ENCODE data around the gene SMCR8.
"Not testable (repeated sequence)": the region's sequence is repeated elsewhere in the genome, so short reads cannot be mapped to it uniquely, and the experiment has no call there.

The SMCR8 gene

GRCh38 chr17:18314731-18315561 is at the start of gene SMCR8, which contains the start of gene TOP3A:
Gene SMCR8, plus strand, starts transcription at chr17:18315293. Its CDS starts 497 bp downstream, at chr17:18315790.
Gene TOP3A, minus strand, starts transcription at chr17:18314994. Its CDS starts 216 bp downstream, at chr17:18314778.
- Mint-ChIP-seq H3K36me3 (ENCODE audit: low read depth) (peaks cover 96% of the 10 kb centered on the region), H3K27ac (peak within 1 kb of the TSS; percentile 100), H3K9me3 (no peaks in the 10 kb centered on the region), H3K4me3 (peak within 1 kb of the TSS; percentile 97), H3K27me3 (no peaks in the 10 kb centered on the region), H3K4me1 (ENCODE audit: low read depth) (peaks cover 74% of the 10 kb centered on the region)
- peak; percentile 97 for DNase-seq

GRCh38 chr17:18267366-18267765 is 47.7 kb upstream of the SMCR8 start:
- peak overlapping the region; percentile 9 for H3K27ac Mint-ChIP-seq
- no peak overlapping the region for H3K4me3 Mint-ChIP-seq
- no peaks in the 10 kb centered on the region for H3K9me3 Mint-ChIP-seq
- no peak for DNase-seq
- peaks cover 37% of the 10 kb centered on the region for H3K36me3 Mint-ChIP-seq (ENCODE audit: low read depth)
- H3K4me1 Mint-ChIP-seq (ENCODE audit: low read depth), result peaks cover 20% of the 10 kb centered on the region
- H3K27me3 Mint-ChIP-seq, result no peaks in the 10 kb centered on the region

GRCh38 chr17:18267927-18268711 is 47.0 kb upstream of the SMCR8 start:
- Mint-ChIP-seq H3K9me3 (no peaks in the 10 kb centered on the region), H3K27ac (peak overlapping the region; percentile 9), H3K4me3 (no peak overlapping the region), H3K27me3 (no peaks in the 10 kb centered on the region), H3K36me3 (ENCODE audit: low read depth) (peaks cover 43% of the 10 kb centered on the region), H3K4me1 (ENCODE audit: low read depth) (peaks cover 17% of the 10 kb centered on the region)
- DNase-seq, result no peak

GRCh38 chr17:18270046-18270931 is 44.8 kb upstream of the SMCR8 start:
- Mint-ChIP-seq H3K9me3 (no peaks in the 10 kb centered on the region), H3K4me1 (ENCODE audit: low read depth) (peaks cover 16% of the 10 kb centered on the region), H3K27me3 (no peaks in the 10 kb centered on the region), H3K27ac (no peak overlapping the region), H3K36me3 (ENCODE audit: low read depth) (peaks cover 49% of the 10 kb centered on the region), H3K4me3 (no peak overlapping the region)
- no peak for DNase-seq

GRCh38 chr17:18277076-18277475 is 38.0 kb upstream of the SMCR8 start:
- H3K4me3 Mint-ChIP-seq, result no peak overlapping the region
- no peak overlapping the region for H3K27ac Mint-ChIP-seq
- DNase-seq, result no peak
- H3K9me3 Mint-ChIP-seq, result no peaks in the 10 kb centered on the region
- H3K36me3 Mint-ChIP-seq (ENCODE audit: low read depth), result peaks cover 90% of the 10 kb centered on the region
- no peaks in the 10 kb centered on the region for H3K27me3 Mint-ChIP-seq
- no peaks in the 10 kb centered on the region for H3K4me1 Mint-ChIP-seq (ENCODE audit: low read depth)

- H3K4me1 Mint-ChIP-seq (ENCODE audit: low read depth), result no peaks in the 10 kb centered on the region
- no peak overlapping the region for H3K27ac Mint-ChIP-seq
- no peaks in the 10 kb centered on the region for H3K9me3 Mint-ChIP-seq
- no peaks in the 10 kb centered on the region for H3K27me3 Mint-ChIP-seq
- peaks cover 92% of the 10 kb centered on the region for H3K36me3 Mint-ChIP-seq (ENCODE audit: low read depth)
- no peak overlapping the region for H3K4me3 Mint-ChIP-seq
- DNase-seq, result no peak
Measured at GRCh38 chr17:18278867-18279266, 36.2 kb upstream of the SMCR8 start.

- H3K27ac Mint-ChIP-seq, result no peak overlapping the region
- no peak overlapping the region for H3K4me3 Mint-ChIP-seq
- no peak for DNase-seq
- no peaks in the 10 kb centered on the region for H3K27me3 Mint-ChIP-seq
- H3K4me1 Mint-ChIP-seq (ENCODE audit: low read depth), result no peaks in the 10 kb centered on the region
- H3K9me3 Mint-ChIP-seq, result no peaks in the 10 kb centered on the region
- H3K36me3 Mint-ChIP-seq (ENCODE audit: low read depth), result peaks cover 93% of the 10 kb centered on the region
Measured at GRCh38 chr17:18280249-18280648, 34.8 kb upstream of the SMCR8 start.

GRCh38 chr17:18280766-18281371 is 34.2 kb upstream of the SMCR8 start:
- H3K9me3 Mint-ChIP-seq, result no peaks in the 10 kb centered on the region
- no peak overlapping the region for H3K4me3 Mint-ChIP-seq
- H3K36me3 Mint-ChIP-seq (ENCODE audit: low read depth), result peaks cover 93% of the 10 kb centered on the region
- DNase-seq, result no peak
- no peaks in the 10 kb centered on the region for H3K27me3 Mint-ChIP-seq
- H3K27ac Mint-ChIP-seq, result peak overlapping the region; percentile 38
- no peaks in the 10 kb centered on the region for H3K4me1 Mint-ChIP-seq (ENCODE audit: low read depth)

GRCh38 chr17:18281788-18282187 is 33.3 kb upstream of the SMCR8 start:
- Mint-ChIP-seq H3K9me3 (no peaks in the 10 kb centered on the region), H3K36me3 (ENCODE audit: low read depth) (peaks cover 92% of the 10 kb centered on the region), H3K4me1 (ENCODE audit: low read depth) (no peaks in the 10 kb centered on the region), H3K4me3 (no peak overlapping the region), H3K27ac (no peak overlapping the region), H3K27me3 (no peaks in the 10 kb centered on the region)
- DNase-seq, result no peak

GRCh38 chr17:18285296-18285695 is 29.8 kb upstream of the SMCR8 start:
- Mint-ChIP-seq H3K4me1 (ENCODE audit: low read depth) (no peaks in the 10 kb centered on the region), H3K27me3 (no peaks in the 10 kb centered on the region), H3K4me3 (no peak overlapping the region), H3K9me3 (no peaks in the 10 kb centered on the region), H3K36me3 (ENCODE audit: low read depth) (peaks cover 94% of the 10 kb centered on the region), H3K27ac (peak overlapping the region; percentile 6)
- DNase-seq, result no peak

- H3K4me1 Mint-ChIP-seq (ENCODE audit: low read depth), result no peaks in the 10 kb centered on the region
- peaks cover 93% of the 10 kb centered on the region for H3K36me3 Mint-ChIP-seq (ENCODE audit: low read depth)
- DNase-seq, result no peak
- H3K27ac Mint-ChIP-seq, result peak overlapping the region; percentile 7
- no peak overlapping the region for H3K4me3 Mint-ChIP-seq
- H3K27me3 Mint-ChIP-seq, result no peaks in the 10 kb centered on the region
- H3K9me3 Mint-ChIP-seq, result no peaks in the 10 kb centered on the region
Measured at GRCh38 chr17:18291718-18292540, 23.2 kb upstream of the SMCR8 start.

- H3K4me3 Mint-ChIP-seq; H3K4me1 Mint-ChIP-seq (ENCODE audit: low read depth); H3K27ac Mint-ChIP-seq; H3K27me3 Mint-ChIP-seq; DNase-seq; H3K9me3 Mint-ChIP-seq: not testable (repeated sequence)
- peaks cover 78% of the 10 kb centered on the region for H3K36me3 Mint-ChIP-seq (ENCODE audit: low read depth)
Measured at GRCh38 chr17:18298061-18298460, 17.0 kb upstream of the SMCR8 start.

GRCh38 chr17:18300725-18301480 is 14.2 kb upstream of the SMCR8 start:
- Mint-ChIP-seq H3K36me3 (ENCODE audit: low read depth) (peaks cover 78% of the 10 kb centered on the region), H3K4me1 (ENCODE audit: low read depth) (no peaks in the 10 kb centered on the region), H3K27me3 (no peaks in the 10 kb centered on the region), H3K4me3 (no peak overlapping the region), H3K27ac (no peak overlapping the region), H3K9me3 (no peaks in the 10 kb centered on the region)
- no peak for DNase-seq

Data from activated T-cell treated with anti-CD3 and anti-CD28 coated beads, Interleukin-2, amount 50 U/mL, for 24 hours (primary cell).